IMR-90 (cell line): Measurements from ENCODE around the gene EZR. TPM values are rescaled to one million over a fixed set of nuclear protein-coding genes. Genes with fewer than 3 reads are reported as not detected.

Experiments used
- ATAC-seq: fragments of 200-7000 bp; cut with Tn5 transposase; 2 replicates; pipeline ENCODE4 v1.9.1; 2020; ENCODE audit warnings: low read depth, mild to moderate bottlenecking, moderate library complexity
- BruUV-seq: library from RNA; stranded (reverse); fragments of 400-500 nt; replicated peaks from 2 replicates; lab custom pipeline; 2021; lab: Mats Ljungman, UMichigan
- CTCF ChIA-PET: fragments of 300-600 bp; formaldehyde crosslinking; extraction: SDS; loops from one replicate; lab custom pipeline; 2021; ENCODE audit warnings: antibody characterized with exemption; lab: Yijun Ruan, JAX
- POLR2A ChIA-PET: fragments of 300-600 bp; sonication (Branson Sonifier 250); formaldehyde crosslinking; loops from one replicate; lab custom pipeline; 2022; ENCODE audit warnings: antibody characterized with exemption; ENCODE audit not compliant: unreplicated experiment; lab: Charles Lee
- DNase-seq: peaks from one replicate; pipeline ENCODE4 v3.0.0; 2013
- H2AFZ ChIP-seq: replicated peaks from 2 replicates; pipeline ENCODE3; 2013; ENCODE audit warnings: low read length, mild to moderate bottlenecking; ENCODE audit not compliant: poor library complexity
- H2AK5ac ChIP-seq: 2 replicates; pipeline ENCODE4 v1.6.1; 2013; ENCODE audit warnings: low read depth, low read length, inconsistent platforms
- H2AK9ac ChIP-seq: replicated peaks from 2 replicates; pipeline ENCODE3; 2013; ENCODE audit warnings: mild to moderate bottlenecking, low read depth, low read length, moderate library complexity; ENCODE audit not compliant: poor library complexity
- H2BK120ac ChIP-seq: 2 replicates; pipeline ENCODE4 v1.6.1; 2013; ENCODE audit warnings: low read depth, low read length, inconsistent platforms
- H2BK15ac ChIP-seq: 3 replicates; pipeline ENCODE4 v1.6.1; 2013; ENCODE audit warnings: low read depth, low read length, inconsistent platforms
- H2BK20ac ChIP-seq: 2 replicates; pipeline ENCODE4 v1.6.1; 2013; ENCODE audit warnings: low read depth, mild to moderate bottlenecking, inconsistent platforms, low read length, moderate library complexity
- H2BK5ac ChIP-seq: 2 replicates; pipeline ENCODE4 v1.6.1; 2013; ENCODE audit warnings: mild to moderate bottlenecking, low read depth, low read length, inconsistent platforms; ENCODE audit not compliant: poor library complexity, severe bottlenecking
- H3K14ac ChIP-seq: replicated peaks from 2 replicates; pipeline ENCODE4 v1.6.1; 2013; ENCODE audit warnings: low read depth, low read length, inconsistent platforms
- H3K18ac ChIP-seq: 2 replicates; pipeline ENCODE4 v1.6.1; 2013; ENCODE audit warnings: low read depth, low read length, control low read depth
- H3K23ac ChIP-seq: 2 replicates; pipeline ENCODE4 v1.6.1; 2013; ENCODE audit warnings: low read depth, low read length, inconsistent platforms
- H3K27ac ChIP-seq: 2 replicates; pipeline ENCODE4 v1.5.1; 2013; ENCODE audit warnings: mild to moderate bottlenecking, control low read depth, low read length; ENCODE audit not compliant: insufficient read depth
- H3K27me3 ChIP-seq: 2 replicates; pipeline ENCODE4 v1.6.1; 2013; ENCODE audit warnings: low read length; ENCODE audit not compliant: control insufficient read depth, insufficient read depth
- H3K36me3 ChIP-seq: 2 replicates; pipeline ENCODE4 v1.6.1; 2013; ENCODE audit warnings: low read length, mixed read lengths; ENCODE audit not compliant: control insufficient read depth, insufficient read depth
- H3K4ac ChIP-seq: 2 replicates; pipeline ENCODE4 v1.6.1; 2013; ENCODE audit warnings: low read depth, low read length, inconsistent platforms
- H3K4me1 ChIP-seq: 2 replicates; pipeline ENCODE4 v1.6.1; 2013; ENCODE audit warnings: low read length, mixed read lengths; ENCODE audit not compliant: control insufficient read depth, insufficient read depth
- H3K4me2 ChIP-seq: 2 replicates; pipeline ENCODE4 v1.6.1; 2013; ENCODE audit warnings: low read depth, mild to moderate bottlenecking, control low read depth, low read length, moderate library complexity
- H3K4me3 ChIP-seq: 2 replicates; pipeline ENCODE4 v1.5.1; 2013; ENCODE audit warnings: low read depth, mild to moderate bottlenecking, control low read depth, low read length, moderate library complexity; ENCODE audit not compliant: insufficient read depth
- H3K56ac ChIP-seq: 2 replicates; pipeline ENCODE4 v1.6.1; 2013; ENCODE audit warnings: low read length, inconsistent platforms; ENCODE audit not compliant: insufficient read depth; ENCODE audit errors: extremely low read depth
- H3K79me1 ChIP-seq, 2 experiments: 2 replicates each; pipeline ENCODE4 v1.6.1; 2013; ENCODE audit warnings: low read length in 2 of 2, inconsistent platforms in 1 of 2, low read depth in 1 of 2
- H3K9ac ChIP-seq: 2 replicates; pipeline ENCODE4 v1.6.1; 2013; ENCODE audit warnings: low read depth, low read length, control low read depth
- H3K9me1 ChIP-seq: 2 replicates; pipeline ENCODE4 v1.6.1; 2013; ENCODE audit warnings: low read length, inconsistent platforms; ENCODE audit not compliant: insufficient read depth
- H3K9me3 ChIP-seq: 2 replicates; pipeline ENCODE4 v1.6.1; 2013; ENCODE audit warnings: low read length; ENCODE audit not compliant: control insufficient read depth, insufficient read depth
- H4K20me1 ChIP-seq: 2 replicates; pipeline ENCODE4 v1.6.1; 2013; ENCODE audit warnings: low read length, inconsistent platforms; ENCODE audit not compliant: insufficient read depth
- H4K5ac ChIP-seq: 2 replicates; pipeline ENCODE4 v1.6.1; 2013; ENCODE audit warnings: mild to moderate bottlenecking, low read depth, low read length, control low read depth
- H4K8ac ChIP-seq, 2 experiments: 2 replicates each; pipeline ENCODE4 v1.6.1; 2013; ENCODE audit warnings: low read depth in 2 of 2, low read length in 2 of 2, control low read depth in 1 of 2, inconsistent platforms in 1 of 2
- H4K91ac ChIP-seq: 2 replicates; pipeline ENCODE4 v1.6.1; 2013; ENCODE audit warnings: low read depth, low read length, inconsistent platforms; ENCODE audit not compliant: insufficient read depth
- FOS ChIP-seq: fragments of 150-350 bp; IDR thresholded peaks from 2 replicates; pipeline ENCODE4 v1.6.1; 2016; ENCODE audit warnings: low read depth, low read length
- MAFK ChIP-seq: IDR thresholded peaks from 2 replicates; pipeline ENCODE4 v1.6.1; 2012; ENCODE audit warnings: low read depth, low read length, improper control_type of control experiment
- MXI1 ChIP-seq: IDR thresholded peaks from 2 replicates; pipeline ENCODE4 v1.6.1; 2012; ENCODE audit warnings: low read depth, mild to moderate bottlenecking, low read length, moderate library complexity, borderline replicate concordance
- NFE2L2 ChIP-seq: fragments of 150-350 bp; IDR thresholded peaks from 2 replicates; pipeline ENCODE4 v1.6.1; 2016; ENCODE audit warnings: low read depth, mild to moderate bottlenecking, low read length
- RFX5 ChIP-seq: IDR thresholded peaks from 2 replicates; pipeline ENCODE4 v1.8.0; 2012; ENCODE audit warnings: low read depth, mild to moderate bottlenecking, low read length, moderate library complexity
- WGBS, 2 experiments: methylation state at CpG; one replicate each; pipeline versions ENCODE4 v1.1.5 to v1.1.7; 2013; ENCODE audit warnings: missing lambda C conversion rate in 2 of 2; ENCODE audit not compliant: insufficient read length in 1 of 2; ENCODE audit errors: extremely low coverage in 2 of 2; 5-methylcytosine and 5-hydroxymethylcytosine counted together
- dilution Hi-C: fragments of 300-500 bp; cut with HindIII; formaldehyde crosslinking; loops from one replicate; pipeline ENCODE4 v1.14.3; 2018; ENCODE audit warnings: low sequenced_read_pairs; ENCODE audit not compliant: unreplicated experiment
- in situ Hi-C: fragments of 300-500 bp; cut with MboI; formaldehyde crosslinking; loops from 3 replicates; pipeline ENCODE4 v1.14.3; 2019; ENCODE audit warnings: low sequenced_read_pairs, inconsistent platforms, mixed read lengths
- intact Hi-C: fragments of 100-400 bp; cut with micrococcal nuclease; formaldehyde crosslinking; loops from 2 replicates; pipeline ENCODE4 v1.10.0; 2022
- polyA plus RNA-seq, 3 experiments: library from polyadenylated mRNA; depleted of rRNA; stranded (reverse); fragments of >200 nt; gene quantifications; 2 replicates each; pipeline ENCODE4 v1.2.3, GENCODE V29; 2012; ENCODE audit warnings: low replicate concordance in 1 of 3
- total RNA-seq: library from RNA; depleted of rRNA; stranded (reverse); fragments of >200 nt; gene quantifications from 2 replicates; pipeline ENCODE4 v1.2.3, GENCODE V29; 2012

Gene EZR
- total and polyA plus RNA-seq, 2 of the 4 experiments (the other 2 are of a cell fraction), result 83.8 to 145 TPM

- dilution Hi-C loops (no loop called here), in situ Hi-C loops (no loop called here), intact Hi-C loops (no loop called here)
- H4K20me1 ChIP-seq, result no peaks in the 10 kb centered on the region; the same call in 1 of the 2 replicates
- TF ChIP-seq FOS (no peak), RFX5 (no peak), NFE2L2 (no peak), MXI1 (no peak), MAFK (no peak)
- peaks cover 51% of the 10 kb centered on the region for H3K36me3 ChIP-seq
- H3K79me1 ChIP-seq, result no peaks in the 10 kb centered on the region
- no peak for DNase-seq
- H3K27me3 ChIP-seq, result no peaks in the 10 kb centered on the region
- H4K5ac ChIP-seq, result no peak overlapping the region
- no peak overlapping the region for H2BK5ac ChIP-seq
- no peak overlapping the region for H3K27ac ChIP-seq
- ChIA-PET POLR2A (no interaction called here), CTCF (no interaction called here)
- H2BK120ac ChIP-seq, result no peak overlapping the region
- no peak overlapping the region for H3K4me2 ChIP-seq
- H3K9ac ChIP-seq, result no peak overlapping the region
- H3K4ac ChIP-seq, result no peak overlapping the region
- no peak overlapping the region for H2AK9ac ChIP-seq
- H4K8ac ChIP-seq, result no peak overlapping the region
- no peak overlapping the region for H3K56ac ChIP-seq
- H3K18ac ChIP-seq, result no peak overlapping the region
- no peak overlapping the region for H2BK15ac ChIP-seq
- no TSS peak for BruUV-seq
- no peak overlapping the region for H2AK5ac ChIP-seq
- no peak overlapping the region for H3K14ac ChIP-seq
- no peak overlapping the region for H2BK20ac ChIP-seq
- ATAC-seq, result no peak
- no peak overlapping the region for H3K4me3 ChIP-seq
- no peak overlapping the region for H3K23ac ChIP-seq
- H4K91ac ChIP-seq, result no peak overlapping the region
- no peaks in the 10 kb centered on the region for H3K9me3 ChIP-seq
- peaks cover 8% of the 10 kb centered on the region; the same call in 1 of the 2 replicates for H3K9me1 ChIP-seq
- H3K4me1 ChIP-seq, result no peaks in the 10 kb centered on the region
- no CpG with 5 or more reads among the region's 13 CpGs for WGBS, 2 experiments
- H2AFZ ChIP-seq, result no peak overlapping the region
These were observed 53.6 kb downstream of the EZR start for GRCh38 chr6:158765499-158766068.
